HG03025 (cell line): ENCODE results near the gene NSD1.
"Not testable (repeated sequence)": the region's sequence is repeated elsewhere in the genome, so short reads cannot be mapped to it uniquely, and the experiment has no call there.

Experiments used
- ATAC-seq: cut with Tn5 transposase; IDR thresholded peaks from one replicate; pipeline ENCODE4 v1.9.1; 2021; ENCODE audit warnings: mild to moderate bottlenecking, moderate library complexity; ENCODE audit not compliant: unreplicated experiment, low FRiP score

NSD1 gene

DNA sequence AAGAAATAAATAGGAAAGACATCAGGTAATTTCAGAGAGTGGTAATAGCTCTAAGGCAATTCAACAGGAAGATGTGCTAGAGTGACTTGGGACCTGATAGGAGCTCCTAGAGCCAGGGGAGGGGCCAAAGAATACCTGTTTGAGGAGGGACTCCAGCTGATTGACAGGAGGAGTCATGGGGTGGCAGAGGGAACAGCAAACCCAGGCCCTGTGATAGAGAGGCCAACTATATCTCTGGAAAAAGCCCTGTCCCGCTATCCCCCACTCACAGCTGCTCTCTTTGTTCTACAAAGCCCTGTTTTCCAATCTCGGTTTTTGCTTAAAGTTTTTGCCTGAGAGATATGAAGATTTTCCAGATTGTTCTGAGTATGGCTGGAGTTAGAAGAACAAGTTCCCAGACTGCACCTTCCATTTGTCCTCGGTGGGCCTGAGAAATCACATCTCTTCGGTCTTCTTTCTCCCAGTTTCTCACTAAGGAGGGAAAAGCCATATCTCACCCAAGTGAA, 9.0 kb upstream of the NSD1 start:
- no peak for ATAC-seq

DNA sequence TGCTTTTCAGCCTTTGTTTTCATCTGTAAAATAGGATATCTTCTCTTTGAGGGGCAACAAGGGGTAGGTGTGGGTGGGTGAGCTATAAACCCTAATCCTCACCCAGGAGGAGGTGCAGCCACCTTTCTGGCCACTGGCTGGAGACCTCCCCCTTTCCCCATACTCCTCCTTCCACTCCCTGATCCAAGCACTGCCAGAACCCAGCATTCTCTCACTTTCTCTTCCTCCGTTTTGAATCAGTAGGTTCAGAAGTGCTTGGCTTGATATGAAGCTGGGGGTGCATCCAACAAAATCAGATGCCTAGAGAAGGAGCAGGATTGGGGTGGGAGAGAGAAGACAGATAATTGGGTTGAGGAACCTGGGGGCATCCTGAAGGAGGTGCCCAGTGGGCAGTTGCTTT, 6.8 kb upstream of the NSD1 start:
- no peak for ATAC-seq

DNA sequence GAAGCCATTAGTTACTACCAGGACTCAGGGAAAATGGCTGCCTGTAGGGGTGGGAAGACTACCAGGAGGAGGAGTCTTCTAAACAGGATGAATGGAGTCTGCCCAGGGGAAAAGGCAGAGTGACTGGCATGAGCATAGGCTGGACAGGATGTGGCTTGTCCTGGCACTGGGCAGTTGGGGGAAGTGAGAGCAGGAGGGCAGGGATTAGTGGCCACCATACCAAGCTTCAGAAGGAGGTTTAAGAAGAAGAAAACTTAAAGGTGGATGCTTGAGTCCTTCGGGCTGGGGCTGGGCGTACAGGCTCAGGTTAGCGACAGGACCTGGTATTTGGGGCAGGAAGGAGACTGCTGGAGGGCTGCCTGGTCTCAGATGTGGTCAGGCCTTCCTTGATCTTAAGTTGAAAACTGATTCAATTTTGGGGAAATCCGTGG, 5.0 kb upstream of the NSD1 start:
- ATAC-seq = no peak

DNA sequence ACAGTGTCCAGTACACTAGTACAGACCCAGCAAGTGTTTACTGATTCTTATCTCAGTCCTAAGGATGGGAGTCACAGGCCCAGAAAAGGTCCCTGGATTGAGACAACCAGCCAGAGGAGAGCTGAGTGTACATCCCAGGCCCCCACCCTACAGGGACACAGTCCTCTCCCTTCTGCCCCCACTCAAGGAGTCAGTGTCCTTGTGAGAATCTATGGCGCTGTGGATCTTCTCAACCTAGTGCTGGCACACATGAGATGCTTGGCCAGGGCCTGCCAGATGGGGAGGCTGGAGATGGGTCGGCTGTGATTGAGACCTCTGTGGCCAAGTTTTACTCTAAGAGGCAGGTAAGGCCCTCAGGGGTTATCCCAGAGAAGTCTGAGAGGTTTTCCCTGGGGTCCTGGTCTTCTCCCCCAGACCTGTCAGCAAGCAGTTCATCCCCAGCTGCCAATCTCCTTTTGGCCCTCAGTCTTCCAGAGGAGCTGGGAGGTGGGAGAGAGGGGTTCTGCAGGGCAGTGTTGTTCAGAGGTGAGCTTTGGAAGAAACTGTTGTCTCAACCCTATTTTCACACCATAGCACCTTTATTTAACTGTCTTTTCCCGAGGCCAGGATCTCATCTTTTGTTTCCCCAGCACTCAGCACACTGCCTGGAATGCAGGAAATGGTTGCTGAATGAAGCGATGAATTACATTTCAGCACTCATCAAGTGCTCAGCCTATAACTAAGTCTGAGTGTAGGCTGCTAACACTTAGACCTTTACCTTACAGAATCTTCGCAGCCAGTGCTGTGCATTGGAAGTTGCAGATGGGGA, 3.2 kb upstream of the NSD1 start:
- no peak for ATAC-seq

DNA sequence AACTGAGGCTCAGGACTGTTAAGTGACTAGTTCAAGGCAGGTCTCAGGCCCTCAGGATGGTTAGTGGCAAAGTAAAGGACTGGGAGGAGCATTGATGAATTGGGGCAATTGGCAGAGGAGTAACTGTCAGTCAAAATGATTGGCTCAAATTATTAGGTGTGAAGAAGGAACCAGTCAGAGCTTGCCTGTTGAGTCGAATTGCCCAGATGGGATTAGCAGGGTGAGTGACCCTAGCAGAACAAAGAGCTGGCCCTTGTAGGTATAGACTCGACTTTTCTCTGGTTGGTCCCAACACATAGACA, 2.6 kb upstream of the NSD1 start:
- ATAC-seq = no peak

DNA sequence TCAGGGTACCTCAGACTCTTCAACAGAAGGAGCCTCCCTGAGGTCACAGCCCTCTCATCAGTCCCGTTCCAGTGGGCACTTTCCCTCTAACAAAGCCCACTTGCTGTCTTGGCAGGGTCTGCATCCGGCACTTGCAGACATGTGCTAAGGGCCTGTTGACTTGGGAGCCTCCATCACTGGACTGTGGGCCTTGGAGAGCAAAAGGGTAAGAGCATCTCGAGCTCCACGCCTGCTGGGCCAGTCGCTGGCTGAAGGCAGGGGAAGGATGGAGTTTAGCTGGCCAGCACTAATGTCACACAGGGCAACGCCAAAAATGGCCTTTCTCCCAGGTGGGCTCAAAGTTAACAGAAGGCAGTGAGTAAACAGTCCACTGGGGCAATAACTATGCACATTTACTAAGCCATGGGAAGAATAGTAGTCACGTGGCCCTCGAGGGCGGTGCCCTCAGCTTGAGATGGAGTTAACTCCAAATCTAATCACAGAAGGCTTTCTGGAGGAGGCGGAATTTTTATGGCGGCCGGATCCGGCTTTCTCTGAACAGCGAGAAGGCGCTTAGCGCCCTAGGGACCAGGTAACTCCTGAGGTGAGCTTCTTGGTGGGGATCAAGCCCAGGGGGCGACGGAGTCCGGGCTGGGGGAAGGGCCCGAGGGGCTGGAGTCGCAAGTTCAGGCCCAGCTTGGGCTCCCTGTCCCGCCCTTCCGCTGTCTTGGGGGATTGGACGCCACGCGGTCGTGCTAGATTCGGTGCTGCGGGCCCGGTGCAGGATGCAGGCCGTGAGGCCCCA, 2.0 kb upstream of the NSD1 start:
- ATAC-seq = no peak

DNA sequence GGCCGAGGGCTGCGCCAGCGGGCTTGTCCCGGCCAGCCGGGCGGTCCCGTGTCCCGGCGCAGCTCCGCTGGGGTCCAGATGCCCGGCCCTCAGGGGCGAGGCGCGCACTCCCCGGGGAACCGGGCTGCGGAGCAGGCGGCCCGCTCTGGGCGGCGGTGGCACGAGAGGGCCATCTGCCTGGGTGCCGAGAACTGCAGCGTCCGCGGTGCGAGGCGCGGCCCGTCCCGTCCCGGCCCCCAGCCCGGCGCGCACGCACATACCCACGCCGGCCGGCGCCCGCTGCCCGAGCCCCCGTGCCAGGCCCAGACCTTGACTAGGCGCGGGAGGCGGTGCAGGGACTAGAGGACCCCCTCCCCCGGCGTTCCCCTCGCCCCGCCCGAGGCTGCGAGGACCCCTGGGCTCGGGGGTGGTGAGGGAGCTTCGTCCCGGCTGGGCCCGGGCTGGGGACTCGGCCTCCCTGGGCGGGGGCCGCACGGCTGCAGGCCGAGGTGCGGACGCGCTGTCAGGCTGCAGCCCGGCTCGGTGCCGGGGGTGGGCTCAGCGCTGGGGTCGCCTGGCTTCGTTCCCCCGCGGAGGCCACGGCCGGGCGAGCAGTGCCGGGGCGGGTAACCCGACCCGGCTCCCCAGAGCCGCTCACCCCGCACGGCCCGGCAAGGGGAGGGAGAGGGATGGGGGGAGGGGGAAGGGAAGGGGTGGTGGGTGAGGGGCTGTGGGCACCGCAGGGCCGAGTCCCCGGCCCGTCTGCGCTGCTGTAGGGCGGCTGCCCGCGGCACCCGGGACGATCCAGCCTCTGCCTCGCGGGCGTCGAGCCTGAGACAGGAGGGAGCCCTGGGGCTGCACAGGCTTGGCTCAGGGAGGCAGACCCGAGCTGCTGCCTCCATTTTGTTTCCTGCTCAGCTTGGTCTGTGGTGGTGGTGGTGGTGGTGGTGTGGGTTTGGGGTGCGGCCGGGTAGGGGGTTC, 1.2 kb upstream of the NSD1 start:
- ATAC-seq = no peak

DNA sequence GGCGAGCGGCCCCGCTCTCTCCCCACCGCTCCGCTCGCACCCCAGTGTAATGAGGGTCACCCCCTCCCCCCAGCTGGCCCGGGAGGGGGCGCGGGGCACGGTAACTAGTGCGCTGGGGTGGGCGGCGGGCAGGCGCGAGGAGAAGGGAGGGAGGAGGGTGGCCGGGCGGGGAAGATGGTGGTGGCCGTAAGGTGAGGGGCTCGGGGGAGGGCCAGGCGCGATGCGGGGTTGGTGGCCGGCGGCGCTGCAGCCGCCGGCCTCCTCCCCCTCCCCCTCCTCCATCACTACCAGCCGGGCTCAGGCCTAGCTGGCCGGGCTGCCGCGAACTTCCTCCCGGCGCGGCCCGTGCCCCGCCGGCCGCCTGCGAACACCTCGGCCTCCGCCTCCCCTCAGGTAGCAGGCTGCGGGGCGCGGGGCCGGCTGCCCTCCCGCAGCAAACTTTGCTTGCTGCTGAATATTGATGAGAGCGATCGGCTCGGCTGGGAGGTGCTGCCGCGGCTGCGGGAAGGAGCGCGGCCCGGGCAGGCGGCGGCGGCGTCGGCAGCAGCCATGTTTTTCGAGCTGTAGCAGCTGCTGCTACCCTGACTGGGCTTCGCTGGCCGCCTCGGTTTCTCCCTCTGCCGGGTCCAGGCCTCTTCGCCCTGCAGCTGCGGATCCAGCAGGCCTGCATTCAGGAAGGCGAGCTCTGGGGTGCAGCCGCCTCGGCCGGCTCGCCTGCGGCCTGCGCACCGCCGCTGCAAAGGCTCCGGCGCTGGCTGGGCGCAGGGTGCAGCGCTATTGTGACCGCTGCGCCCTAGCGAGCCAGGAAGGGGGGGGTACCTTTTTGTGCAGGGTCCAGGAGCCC, 502 bp downstream of the NSD1 start:
- ATAC-seq = peak; percentile 18

DNA sequence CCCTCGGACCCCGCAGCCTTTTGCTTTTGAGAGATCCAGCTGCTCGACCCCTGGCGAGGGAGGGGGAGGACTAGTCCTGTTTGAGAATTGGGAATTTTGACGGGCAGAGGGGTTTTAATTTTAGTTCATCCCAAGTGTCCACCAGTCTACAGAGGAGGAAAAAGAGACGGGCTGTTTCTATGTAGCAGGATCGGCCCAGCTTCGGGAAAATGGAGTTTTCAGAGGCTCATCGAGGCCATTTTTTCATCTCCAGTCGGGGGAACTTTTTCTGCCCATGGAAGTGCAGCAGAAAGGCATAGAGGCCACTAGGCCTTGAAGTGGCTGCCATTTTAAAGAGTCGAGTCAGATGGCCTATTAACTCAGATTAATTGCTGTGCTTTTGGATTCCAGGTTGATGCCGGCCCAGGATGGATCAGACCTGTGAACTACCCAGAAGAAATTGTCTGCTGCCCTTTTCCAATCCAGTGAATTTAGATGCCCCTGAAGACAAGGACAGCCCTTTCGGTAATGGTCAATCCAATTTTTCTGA, 1.2 kb downstream of the NSD1 start:
- no peak for ATAC-seq

DNA sequence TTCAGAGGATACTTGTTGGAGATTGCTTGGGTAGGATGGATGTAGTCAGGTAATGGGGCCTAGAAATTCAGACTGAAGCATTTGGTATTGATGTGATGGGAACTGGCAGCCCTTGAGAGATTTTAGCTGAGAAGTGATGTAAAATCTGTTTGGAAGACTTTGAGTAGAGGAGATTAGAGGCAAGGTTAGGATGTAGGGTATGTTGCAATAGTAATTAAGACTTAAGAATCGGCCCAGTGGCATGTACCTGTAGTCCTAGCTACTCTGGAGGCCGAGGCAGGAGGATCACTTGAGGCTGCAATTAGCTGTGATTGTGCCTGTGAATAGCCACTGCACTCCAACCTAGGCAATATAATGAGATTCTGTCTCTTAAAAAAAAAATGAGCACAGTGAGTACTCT, 6.7 kb downstream of the NSD1 start:
- ATAC-seq = no peak

DNA sequence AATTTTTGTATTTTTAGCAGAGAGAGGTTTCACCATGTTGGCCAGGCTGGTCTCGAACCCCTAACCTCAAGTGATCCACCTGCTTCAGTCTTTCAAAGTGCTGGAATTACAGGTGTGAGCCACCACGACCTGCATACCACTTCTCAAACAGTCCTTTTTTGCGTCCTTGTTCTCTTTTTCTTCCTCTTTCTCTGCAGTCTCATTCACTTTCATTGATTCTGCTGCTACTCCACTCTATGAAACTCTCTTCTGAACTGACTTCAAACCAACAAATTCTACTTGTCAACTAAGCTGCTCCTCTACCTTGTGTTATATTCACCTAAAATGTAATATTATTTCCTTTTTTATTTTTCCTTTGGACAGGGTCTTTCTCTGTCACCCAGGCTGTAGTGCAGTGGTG, 7.9 kb downstream of the NSD1 start:
- no peak for ATAC-seq

DNA sequence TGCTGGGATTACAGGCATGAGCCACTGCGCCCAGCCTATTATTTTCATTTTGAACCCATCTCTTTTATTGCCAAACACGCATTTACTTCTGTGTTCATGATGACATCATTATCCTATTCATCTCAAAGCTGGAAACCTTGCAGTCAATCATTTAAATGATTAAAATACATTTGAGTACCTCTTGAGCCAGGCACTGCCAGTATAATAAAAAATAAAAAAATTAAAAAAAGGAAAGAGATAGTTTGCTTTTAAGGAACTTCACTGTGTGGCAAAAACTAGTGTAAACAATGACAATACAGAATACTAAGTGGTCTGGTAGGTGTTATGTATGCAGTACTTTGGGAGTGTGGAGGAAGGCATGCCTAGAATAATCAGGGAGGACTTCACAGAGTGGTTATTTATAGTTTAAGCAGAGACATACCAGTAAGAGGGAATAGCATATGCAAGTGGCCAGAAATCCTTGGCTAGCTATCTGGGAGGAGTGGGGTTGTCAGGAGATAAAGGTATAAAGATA, 8.6 kb downstream of the NSD1 start:
- ATAC-seq = no peak

DNA sequence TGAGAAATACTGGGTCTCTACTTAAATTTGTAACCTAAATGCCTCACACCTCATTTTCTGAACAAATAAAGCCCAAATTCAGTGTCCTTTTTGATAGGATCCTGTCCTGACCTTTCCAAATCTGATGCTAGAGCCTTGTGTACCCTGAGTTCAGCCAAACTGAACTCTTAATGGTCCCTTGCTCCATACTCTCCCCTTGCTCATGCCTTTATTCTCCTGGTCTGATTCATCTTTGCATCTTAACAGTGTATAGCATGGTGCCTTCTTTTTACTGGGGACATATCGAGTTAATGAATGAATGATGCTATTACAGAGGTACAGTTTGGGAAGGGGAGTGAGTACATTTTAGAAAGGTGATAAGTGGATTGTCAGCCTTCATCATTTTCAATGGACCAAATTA, 9.2 kb downstream of the NSD1 start:
- ATAC-seq = no peak

DNA sequence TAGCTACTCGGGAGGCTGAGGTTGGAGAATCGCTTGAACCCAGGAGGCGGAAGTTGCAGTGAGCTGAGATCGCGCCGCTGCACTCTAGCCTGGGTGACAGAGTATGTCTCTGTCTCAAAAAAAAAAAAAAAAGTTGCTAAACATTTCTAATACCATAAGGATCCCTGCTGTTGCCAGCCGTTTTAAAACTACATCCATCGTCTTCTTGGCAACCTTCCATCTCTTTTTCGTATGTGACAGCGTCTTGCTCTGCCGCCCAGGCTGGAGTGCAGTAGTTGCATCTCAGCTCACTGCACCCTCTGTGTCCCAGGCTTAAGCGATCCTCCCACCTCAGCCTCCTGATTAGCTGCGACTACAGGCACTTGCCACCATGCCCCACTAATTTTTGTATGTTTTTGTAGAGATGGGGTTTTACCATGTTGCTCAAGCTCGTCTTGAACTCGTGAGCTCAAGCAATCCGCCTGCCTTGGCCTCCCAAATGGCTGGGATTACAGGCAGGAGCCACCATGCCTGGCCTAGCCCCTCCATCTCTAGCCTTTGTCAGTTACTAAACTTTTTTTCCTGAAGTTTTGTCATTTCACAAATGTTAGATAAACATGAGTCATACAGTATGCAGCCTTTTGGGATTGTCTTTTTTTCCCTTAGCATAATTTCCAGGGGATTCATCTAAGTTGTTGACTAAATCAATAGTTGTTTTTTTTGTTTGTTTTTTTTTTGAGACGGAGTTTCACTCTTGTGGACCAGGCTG, 13.5 kb downstream of the NSD1 start:
- ATAC-seq = no peak

DNA sequence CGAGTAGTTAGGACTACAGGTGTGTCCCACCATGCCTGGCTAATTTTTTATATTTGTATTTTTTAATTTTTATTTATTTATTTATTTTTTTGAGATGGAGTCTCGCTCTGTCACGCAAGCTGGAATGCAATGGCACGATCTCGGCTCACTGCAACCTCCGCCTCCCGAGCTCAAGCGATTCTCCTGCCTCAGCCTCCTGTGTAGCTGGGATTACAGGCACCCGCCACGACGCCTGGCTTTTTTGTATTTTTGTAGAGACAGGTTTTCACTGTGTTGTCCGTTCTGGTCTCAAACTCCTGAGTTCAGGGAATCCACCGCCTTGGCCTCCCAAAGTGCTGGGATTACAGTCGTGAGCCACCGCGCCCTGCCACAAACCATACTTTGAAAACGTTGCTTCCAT, 16.5 kb downstream of the NSD1 start:
- ATAC-seq = not testable (repeated sequence)

DNA sequence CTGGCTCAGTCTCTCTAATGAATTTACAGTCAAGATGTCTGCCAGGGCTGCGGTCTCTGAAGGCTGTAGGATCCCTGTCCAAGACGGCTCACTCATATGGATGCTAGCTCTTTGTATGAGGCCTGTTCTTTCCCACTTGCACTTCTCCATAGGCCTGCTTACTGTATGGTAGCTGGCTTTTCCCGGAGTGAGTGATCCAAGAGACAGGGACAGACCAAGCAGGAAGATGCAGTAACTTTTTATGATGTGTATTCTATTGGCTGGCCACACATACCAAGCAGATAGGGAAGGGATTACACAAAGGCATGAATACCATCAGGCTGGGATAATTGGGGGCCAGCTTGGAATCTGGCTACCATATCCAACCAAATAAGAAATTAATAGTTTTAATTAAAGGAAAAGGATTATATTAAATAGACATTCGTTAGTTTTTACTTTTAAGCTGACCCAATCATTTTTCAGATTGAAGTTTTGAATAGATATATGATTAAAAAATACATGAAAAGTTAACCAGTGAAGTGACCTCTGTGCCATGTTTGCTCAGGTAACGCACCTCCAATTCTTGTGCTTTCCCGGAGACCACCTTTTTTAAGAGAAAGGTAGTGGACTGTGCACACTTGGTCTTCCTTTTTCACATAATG, 20.6 kb downstream of the NSD1 start:
- no peak for ATAC-seq

DNA sequence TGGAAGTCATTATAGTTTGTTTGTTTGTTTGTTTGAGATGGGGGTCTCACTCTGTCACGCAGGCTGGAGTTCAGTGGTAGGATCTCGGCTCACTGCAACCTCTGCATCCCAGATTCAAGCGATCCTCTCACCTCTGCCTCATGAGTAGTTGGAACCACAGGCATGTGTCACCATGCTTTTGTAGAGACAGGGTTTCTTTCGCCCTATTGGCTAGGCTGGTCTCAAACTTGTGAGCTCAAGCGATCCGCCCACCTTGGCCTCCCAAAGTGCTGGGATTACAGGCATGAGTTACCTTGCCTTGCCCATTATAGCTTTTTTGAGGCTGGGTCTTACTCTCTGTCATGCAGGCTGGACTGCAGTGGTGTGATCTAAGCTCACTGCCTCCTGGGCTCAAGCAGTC, 28.8 kb downstream of the NSD1 start:
- ATAC-seq = no peak

DNA sequence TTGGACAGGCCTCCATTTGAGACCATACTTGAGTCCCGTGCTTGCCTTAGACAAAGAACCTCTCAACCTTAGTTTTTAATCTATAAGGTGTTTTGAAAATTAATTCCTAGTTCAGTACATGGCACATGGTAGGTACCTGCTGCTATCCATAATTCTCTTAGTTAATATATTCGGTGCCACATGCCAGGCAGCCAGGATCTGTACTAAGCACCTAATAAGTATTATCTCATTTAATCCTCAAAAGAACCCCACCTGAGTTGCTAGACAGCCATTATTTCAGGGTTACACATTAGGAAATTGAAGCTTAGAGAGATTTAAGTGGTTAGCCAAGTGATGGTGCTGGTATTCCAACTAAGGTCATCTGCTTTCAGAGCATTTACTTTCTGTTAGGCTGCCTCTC, 29.9 kb downstream of the NSD1 start:
- no peak for ATAC-seq
